IPS-20b (cell line): ENCODE data around the gene SGTB.
"Not testable (repeated sequence)": the region's sequence is repeated elsewhere in the genome, so short reads cannot be mapped to it uniquely, and the experiment has no call there.

Experiments used
- H3K27ac ChIP-seq: one replicate; pipeline ENCODE4 v1.5.1; 2013; ENCODE audit warnings: low read length
- H3K27me3 ChIP-seq: 2 replicates; pipeline ENCODE4 v1.6.1; 2013; ENCODE audit warnings: mild to moderate bottlenecking, low read length, inconsistent platforms; ENCODE audit not compliant: insufficient read depth
- H3K36me3 ChIP-seq: 2 replicates; pipeline ENCODE4 v1.6.1; 2013; ENCODE audit warnings: low read depth, mild to moderate bottlenecking, inconsistent platforms, low read length, moderate library complexity; ENCODE audit not compliant: insufficient read depth
- H3K4me1 ChIP-seq: 2 replicates; pipeline ENCODE4 v1.6.1; 2013; ENCODE audit warnings: mild to moderate bottlenecking, control low read depth, inconsistent platforms, low read length, moderate library complexity; ENCODE audit not compliant: insufficient read depth
- H3K4me3 ChIP-seq: 2 replicates; pipeline ENCODE4 v1.5.1; 2013; ENCODE audit warnings: mild to moderate bottlenecking, low read length, inconsistent platforms
- H3K9ac ChIP-seq: 2 replicates; pipeline ENCODE4 v1.6.1; 2013; ENCODE audit warnings: low read depth, mild to moderate bottlenecking, inconsistent platforms, low read length, moderate library complexity
- H3K9me3 ChIP-seq: 2 replicates; pipeline ENCODE4 v1.6.1; 2013; ENCODE audit warnings: mild to moderate bottlenecking, low read depth, low read length, inconsistent platforms; ENCODE audit not compliant: insufficient read depth

Gene SGTB

GRCh38 chr5:65699338-65699737 lies 22.6 kb downstream of the SGTB start:
- Histone ChIP-seq H3K36me3 (peaks cover 17% of the 10 kb centered on the region), H3K4me3 (no peak overlapping the region), H3K4me1 (peaks cover 10% of the 10 kb centered on the region), H3K27ac (no peak overlapping the region), H3K9me3 (no peaks in the 10 kb centered on the region), H3K27me3 (no peaks in the 10 kb centered on the region), H3K9ac (no peak overlapping the region)

- no peak overlapping the region for H3K27ac ChIP-seq
- no peaks in the 10 kb centered on the region for H3K9me3 ChIP-seq
- H3K36me3 ChIP-seq = peaks cover 5% of the 10 kb centered on the region; the same call in 1 of the 2 replicates
- H3K9ac ChIP-seq = no peak overlapping the region
- H3K4me3 ChIP-seq = no peak overlapping the region
- peaks cover 10% of the 10 kb centered on the region for H3K4me1 ChIP-seq
- no peaks in the 10 kb centered on the region for H3K27me3 ChIP-seq
Observed at GRCh38 chr5:65696892-65697291, 25.0 kb downstream of the SGTB start.

GRCh38 chr5:65695896-65696295 lies 26.0 kb downstream of the SGTB start:
- no peaks in the 10 kb centered on the region for H3K9me3 ChIP-seq
- H3K4me3 ChIP-seq = no peak overlapping the region
- peaks cover 10% of the 10 kb centered on the region for H3K4me1 ChIP-seq
- H3K27me3 ChIP-seq = no peaks in the 10 kb centered on the region
- no peak overlapping the region for H3K9ac ChIP-seq
- H3K27ac ChIP-seq = no peak overlapping the region
- peaks cover 4% of the 10 kb centered on the region; the same call in 1 of the 2 replicates for H3K36me3 ChIP-seq

GRCh38 chr5:65695162-65695755 lies 26.6 kb downstream of the SGTB start:
- H3K27ac ChIP-seq = no peak overlapping the region
- H3K4me3 ChIP-seq = no peak overlapping the region
- no peaks in the 10 kb centered on the region for H3K27me3 ChIP-seq
- H3K9ac ChIP-seq = no peak overlapping the region
- H3K4me1 ChIP-seq = peaks cover 10% of the 10 kb centered on the region
- H3K9me3 ChIP-seq = no peaks in the 10 kb centered on the region
- peaks cover 4% of the 10 kb centered on the region; the same call in 1 of the 2 replicates for H3K36me3 ChIP-seq

- H3K4me3 ChIP-seq = no peak overlapping the region
- peaks cover 4% of the 10 kb centered on the region; the same call in 1 of the 2 replicates for H3K36me3 ChIP-seq
- no peaks in the 10 kb centered on the region for H3K27me3 ChIP-seq
- no peak overlapping the region for H3K27ac ChIP-seq
- no peak overlapping the region for H3K9ac ChIP-seq
- peaks cover 10% of the 10 kb centered on the region for H3K4me1 ChIP-seq
- H3K9me3 ChIP-seq = no peaks in the 10 kb centered on the region
Observed at GRCh38 chr5:65693121-65693520, 28.8 kb downstream of the SGTB start.

GRCh38 chr5:65682148-65682547 lies 39.8 kb downstream of the SGTB start:
- H3K27me3 ChIP-seq = no peaks in the 10 kb centered on the region
- H3K4me3 ChIP-seq = no peak overlapping the region
- peaks cover 38% of the 10 kb centered on the region for H3K36me3 ChIP-seq
- no peak overlapping the region for H3K27ac ChIP-seq
- H3K4me1 ChIP-seq = no peaks in the 10 kb centered on the region
- no peaks in the 10 kb centered on the region for H3K9me3 ChIP-seq
- no peak overlapping the region for H3K9ac ChIP-seq

- not testable (repeated sequence) for H3K4me1 ChIP-seq, H3K9ac ChIP-seq, H3K27ac ChIP-seq, H3K4me3 ChIP-seq, H3K9me3 ChIP-seq, H3K27me3 ChIP-seq
- H3K36me3 ChIP-seq = peaks cover 15% of the 10 kb centered on the region
Observed at GRCh38 chr5:65676056-65676455, 45.9 kb downstream of the SGTB start.

- H3K4me1 ChIP-seq = no peaks in the 10 kb centered on the region
- H3K27me3 ChIP-seq = no peaks in the 10 kb centered on the region
- H3K9me3 ChIP-seq = no peaks in the 10 kb centered on the region
- no peak overlapping the region for H3K27ac ChIP-seq
- peaks cover 20% of the 10 kb centered on the region; the same call in 1 of the 2 replicates for H3K36me3 ChIP-seq
- no peak overlapping the region for H3K4me3 ChIP-seq
- H3K9ac ChIP-seq = no peak overlapping the region
Observed at GRCh38 chr5:65674749-65675148, 47.2 kb downstream of the SGTB start.

GRCh38 chr5:65672796-65673195 lies 49.1 kb downstream of the SGTB start:
- no peaks in the 10 kb centered on the region for H3K27me3 ChIP-seq
- H3K27ac ChIP-seq = no peak overlapping the region
- no peak overlapping the region for H3K9ac ChIP-seq
- H3K4me3 ChIP-seq = no peak overlapping the region
- no peaks in the 10 kb centered on the region for H3K4me1 ChIP-seq
- peaks cover 26% of the 10 kb centered on the region; the same call in 1 of the 2 replicates for H3K36me3 ChIP-seq
- no peaks in the 10 kb centered on the region for H3K9me3 ChIP-seq

- Histone ChIP-seq H3K9ac (no peak overlapping the region), H3K4me3 (no peak overlapping the region), H3K27me3 (no peaks in the 10 kb centered on the region), H3K9me3 (no peaks in the 10 kb centered on the region), H3K36me3 (peaks cover 40% of the 10 kb centered on the region; the same call in 1 of the 2 replicates), H3K4me1 (no peaks in the 10 kb centered on the region), H3K27ac (no peak overlapping the region)
Observed at GRCh38 chr5:65668696-65669095, 53.2 kb downstream of the SGTB start.

GRCh38 chr5:65663804-65664521 lies 57.9 kb downstream of the SGTB start:
- Histone ChIP-seq H3K27me3 (no peaks in the 10 kb centered on the region), H3K9ac (no peak overlapping the region), H3K36me3 (peaks cover 27% of the 10 kb centered on the region; the same call in 1 of the 2 replicates), H3K4me3 (no peak overlapping the region), H3K27ac (no peak overlapping the region), H3K9me3 (no peaks in the 10 kb centered on the region), H3K4me1 (no peaks in the 10 kb centered on the region)

- no peak overlapping the region for H3K4me3 ChIP-seq
- peaks cover 9% of the 10 kb centered on the region for H3K36me3 ChIP-seq
- no peaks in the 10 kb centered on the region for H3K27me3 ChIP-seq
- H3K9me3 ChIP-seq = no peaks in the 10 kb centered on the region
- no peak overlapping the region for H3K27ac ChIP-seq
- no peak overlapping the region for H3K9ac ChIP-seq
- no peaks in the 10 kb centered on the region for H3K4me1 ChIP-seq
Observed at GRCh38 chr5:65654713-65655112, 67.2 kb downstream of the SGTB start.
